Muscle layer of colon (tissue), 2 donors: Measurements from ENCODE around the gene OR2A25.
"Not testable (repeated sequence)": the region's sequence is repeated elsewhere in the genome, so short reads cannot be mapped to it uniquely, and the experiment has no call there.

ENCODE experiments used
- H3K27ac ChIP-seq: one replicate; pipeline ENCODE4 v1.7.0; 2013; ENCODE audit warnings: low read depth, mild to moderate bottlenecking, low read length, moderate library complexity
- H3K27me3 ChIP-seq, 2 donors: one replicate each; pipeline ENCODE4 v1.7.0; 2013; ENCODE audit warnings: low read length in 2 of 2, mild to moderate bottlenecking in 2 of 2; ENCODE audit not compliant: insufficient read depth in 2 of 2, control insufficient read depth in 1 of 2
- H3K36me3 ChIP-seq: one replicate; pipeline ENCODE4 v1.7.0; 2013; ENCODE audit warnings: mild to moderate bottlenecking, low read length; ENCODE audit not compliant: insufficient read depth
- H3K4me1 ChIP-seq: one replicate; pipeline ENCODE4 v1.7.0; 2013; ENCODE audit warnings: mild to moderate bottlenecking, low read length; ENCODE audit not compliant: insufficient read depth
- H3K4me3 ChIP-seq, 2 donors: one replicate each; pipeline ENCODE4 v1.7.0; 2013; ENCODE audit warnings: low read length in 2 of 2, low read depth in 1 of 2, mild to moderate bottlenecking in 1 of 2, moderate library complexity in 1 of 2
- H3K9ac ChIP-seq: one replicate; pipeline ENCODE4 v1.7.0; 2013; ENCODE audit warnings: low read length
- H3K9me3 ChIP-seq: one replicate; pipeline ENCODE4 v1.7.0; 2013; ENCODE audit warnings: mild to moderate bottlenecking, low read length
- donor health status: abdominal sarcoma.
- donor health status: Adenocarcinoma of cecum.

OR2A25 gene

GRCh38 chr7:144035385-144035784, 34.2 kb upstream of the OR2A25 start:
- Histone ChIP-seq H3K27ac (no peak overlapping the region), H3K4me3 (no peak overlapping the region), H3K9ac (no peak overlapping the region), H3K36me3 (no peaks in the 10 kb centered on the region), H3K27me3 (no peaks in the 10 kb centered on the region), H3K4me1 (no peaks in the 10 kb centered on the region), H3K9me3 (no peaks in the 10 kb centered on the region)

GRCh38 chr7:144036302-144036885, 33.2 kb upstream of the OR2A25 start:
- Histone ChIP-seq H3K27ac (no peak overlapping the region), H3K36me3 (no peaks in the 10 kb centered on the region), H3K27me3 (no peaks in the 10 kb centered on the region), H3K9ac (no peak overlapping the region), H3K4me1 (no peaks in the 10 kb centered on the region), H3K9me3 (no peaks in the 10 kb centered on the region), H3K4me3 (no peak overlapping the region)

GRCh38 chr7:144037414-144038035, 32.1 kb upstream of the OR2A25 start:
- Histone ChIP-seq H3K9me3 (no peaks in the 10 kb centered on the region), H3K4me1 (no peaks in the 10 kb centered on the region), H3K9ac (no peak overlapping the region), H3K4me3 (no peak overlapping the region), H3K27ac (no peak overlapping the region), H3K36me3 (no peaks in the 10 kb centered on the region), H3K27me3 (no peaks in the 10 kb centered on the region)

GRCh38 chr7:144038887-144039286, 30.7 kb upstream of the OR2A25 start:
- Histone ChIP-seq H3K9me3 (no peaks in the 10 kb centered on the region), H3K9ac (no peak overlapping the region), H3K4me1 (no peaks in the 10 kb centered on the region), H3K36me3 (no peaks in the 10 kb centered on the region), H3K27ac (no peak overlapping the region), H3K4me3 (no peak overlapping the region), H3K27me3 (no peaks in the 10 kb centered on the region)

GRCh38 chr7:144048648-144049047, 21.0 kb upstream of the OR2A25 start, which contains the start of gene OR2A5:
TSS of gene OR2A5 (plus strand) at chr7:144048948. CDS start at chr7:144050402, 1,454 bp downstream.
- Histone ChIP-seq H3K36me3 (no peaks in the 10 kb centered on the region), H3K9ac (no peak within 1 kb of the TSS), H3K4me1 (no peaks in the 10 kb centered on the region), H3K27ac (no peak within 1 kb of the TSS), H3K4me3 (no peak within 1 kb of the TSS), H3K27me3 (no peaks in the 10 kb centered on the region), H3K9me3 (no peaks in the 10 kb centered on the region)

- no peaks in the 10 kb centered on the region for H3K36me3 ChIP-seq
- no peak overlapping the region for H3K9ac ChIP-seq
- no peaks in the 10 kb centered on the region for H3K9me3 ChIP-seq
- no peak overlapping the region for H3K4me3 ChIP-seq
- H3K27me3 ChIP-seq, result no peaks in the 10 kb centered on the region
- H3K4me1 ChIP-seq, result no peaks in the 10 kb centered on the region
- H3K27ac ChIP-seq, result no peak overlapping the region
These were observed 20.1 kb upstream of the OR2A25 start for GRCh38 chr7:144049491-144049890.

- no peaks in the 10 kb centered on the region for H3K4me1 ChIP-seq
- H3K9ac ChIP-seq, result no peak overlapping the region
- H3K36me3 ChIP-seq, result no peaks in the 10 kb centered on the region
- H3K27me3 ChIP-seq, result no peaks in the 10 kb centered on the region
- H3K9me3 ChIP-seq, result no peaks in the 10 kb centered on the region
- no peak overlapping the region for H3K4me3 ChIP-seq
- no peak overlapping the region for H3K27ac ChIP-seq
These were observed 19.5 kb upstream of the OR2A25 start for GRCh38 chr7:144050093-144050492.

- H3K27me3 ChIP-seq, H3K27ac ChIP-seq, H3K9me3 ChIP-seq, H3K4me1 ChIP-seq, H3K4me3 ChIP-seq, H3K9ac ChIP-seq, H3K36me3 ChIP-seq: not testable (repeated sequence)
These were observed 18.7 kb upstream of the OR2A25 start for GRCh38 chr7:144050884-144051283.

- H3K9me3 ChIP-seq, result no peaks in the 10 kb centered on the region
- H3K36me3 ChIP-seq, result no peaks in the 10 kb centered on the region
- H3K4me3 ChIP-seq, result no peak overlapping the region
- H3K27ac ChIP-seq, result no peak overlapping the region
- H3K4me1 ChIP-seq, result no peaks in the 10 kb centered on the region
- H3K27me3 ChIP-seq, result no peaks in the 10 kb centered on the region
- no peak overlapping the region for H3K9ac ChIP-seq
These were observed 11.7 kb upstream of the OR2A25 start for GRCh38 chr7:144057954-144058353.

GRCh38 chr7:144063710-144064109, 5.9 kb upstream of the OR2A25 start:
- Histone ChIP-seq H3K9me3 (no peaks in the 10 kb centered on the region), H3K9ac (no peak overlapping the region), H3K4me1 (no peaks in the 10 kb centered on the region), H3K27ac (no peak overlapping the region), H3K4me3 (no peak overlapping the region), H3K27me3 (no peaks in the 10 kb centered on the region), H3K36me3 (no peaks in the 10 kb centered on the region)

- H3K36me3 ChIP-seq, result no peaks in the 10 kb centered on the region
- H3K9me3 ChIP-seq, result no peaks in the 10 kb centered on the region
- H3K9ac ChIP-seq, result no peak overlapping the region
- no peak overlapping the region for H3K4me3 ChIP-seq
- H3K4me1 ChIP-seq, result no peaks in the 10 kb centered on the region
- no peaks in the 10 kb centered on the region for H3K27me3 ChIP-seq
- no peak overlapping the region for H3K27ac ChIP-seq
These were observed 342 bp downstream of the OR2A25 start for GRCh38 chr7:144069953-144070352.

GRCh38 chr7:144074374-144074773, 4.8 kb downstream of the OR2A25 start:
- H3K27me3 ChIP-seq, result no peaks in the 10 kb centered on the region
- H3K27ac ChIP-seq, result no peak overlapping the region
- H3K9me3 ChIP-seq, result no peaks in the 10 kb centered on the region
- no peak overlapping the region for H3K4me3 ChIP-seq
- no peaks in the 10 kb centered on the region for H3K4me1 ChIP-seq
- H3K36me3 ChIP-seq, result no peaks in the 10 kb centered on the region
- H3K9ac ChIP-seq, result no peak overlapping the region
